Hepatocyte (in vitro differentiated cells): ENCODE measurements around the gene SYNGR3. TPM values are rescaled to one million over a fixed set of nuclear protein-coding genes. Genes with fewer than 3 reads are reported as not detected.

Source experiments
- DNase-seq: peaks from one replicate; pipeline ENCODE4 v3.0.0-alpha.2; 2016; ENCODE audit warnings: low spot score
- H2AFZ ChIP-seq: fragments of 200-600 bp; sonication (generic); 2 replicates; pipeline ENCODE4 v1.6.0; 2016; ENCODE audit warnings: antibody characterized with exemption, mild to moderate bottlenecking
- H3K27ac ChIP-seq: fragments of 200-600 bp; sonication (generic); 2 replicates; pipeline ENCODE4 v1.5.1; 2016; ENCODE audit warnings: mild to moderate bottlenecking
- H3K27me3 ChIP-seq: fragments of 200-600 bp; sonication (generic); 2 replicates; pipeline ENCODE4 v1.6.1; 2016
- H3K36me3 ChIP-seq: fragments of 200-600 bp; sonication (generic); replicated peaks from 2 replicates; pipeline ENCODE4 v1.5.1; 2016; ENCODE audit warnings: low read depth; ENCODE audit not compliant: insufficient read depth
- H3K4me1 ChIP-seq: fragments of 200-600 bp; sonication (generic); 2 replicates; pipeline ENCODE4 v1.5.1; 2016; ENCODE audit warnings: mild to moderate bottlenecking, moderate library complexity; ENCODE audit not compliant: insufficient read depth
- H3K4me2 ChIP-seq: fragments of 200-600 bp; sonication (generic); 2 replicates; pipeline ENCODE4 v1.6.0; 2016
- H3K4me3 ChIP-seq: fragments of 200-600 bp; sonication (generic); 2 replicates; pipeline ENCODE4 v1.5.1; 2016; ENCODE audit warnings: mild to moderate bottlenecking
- H3K79me2 ChIP-seq: fragments of 200-600 bp; sonication (generic); 2 replicates; pipeline ENCODE4 v1.6.0; 2017; ENCODE audit warnings: mild to moderate bottlenecking
- H3K9me2 ChIP-seq: fragments of 200-600 bp; sonication (generic); replicated peaks from 2 replicates; pipeline ENCODE4 v1.6.0; 2017; ENCODE audit warnings: mild to moderate bottlenecking; ENCODE audit not compliant: insufficient read depth
- H3K9me3 ChIP-seq: fragments of 200-600 bp; sonication (generic); 2 replicates; pipeline ENCODE4 v1.5.1; 2016; ENCODE audit warnings: low read depth, mild to moderate bottlenecking
- H4K20me1 ChIP-seq: fragments of 200-600 bp; sonication (generic); 2 replicates; pipeline ENCODE4 v1.6.0; 2016; ENCODE audit warnings: mild to moderate bottlenecking; ENCODE audit not compliant: insufficient read depth, poor library complexity, severe bottlenecking
- CTCF ChIP-seq: fragments of 200-600 bp; sonication (generic); IDR thresholded peaks from 2 replicates; pipeline ENCODE4 v1.5.1; 2016; ENCODE audit warnings: antibody characterized with exemption, mild to moderate bottlenecking; ENCODE audit not compliant: poor library complexity
- EZH2 ChIP-seq: fragments of 200-600 bp; sonication (generic); IDR thresholded peaks from 2 replicates; pipeline ENCODE4 v1.6.1; 2016; ENCODE audit warnings: antibody characterized with exemption, mild to moderate bottlenecking, borderline replicate concordance
- EZH2phosphoT487 ChIP-seq: fragments of 200-600 bp; sonication (generic); IDR thresholded peaks from one replicate; pipeline ENCODE4 v1.6.1; 2018; ENCODE audit warnings: antibody characterized with exemption, mild to moderate bottlenecking, low read depth, moderate library complexity; ENCODE audit not compliant: unreplicated experiment, severe bottlenecking
- WGBS: methylation state at CpG from one replicate; pipeline ENCODE4 v1.1.6; 2016; ENCODE audit warnings: low lambda C conversion rate; ENCODE audit errors: missing lambda C conversion rate; 5-methylcytosine and 5-hydroxymethylcytosine counted together
- polyA plus RNA-seq: library from polyadenylated mRNA; unstranded; fragments of >200 nt; fragmentation: Nextera tagmentation; extraction: Ambion mirVana; gene quantifications from 2 replicates; pipeline ENCODE4 v1.2.1, GENCODE V29; 2016
- total RNA-seq: library from RNA; depleted of rRNA; stranded (reverse); fragments of >200 nt; gene quantifications from 2 replicates; pipeline ENCODE4 v1.2.3, GENCODE V29; 2014

The SYNGR3 gene
- total and polyA plus RNA-seq, 2 experiments from 2014 or later: 2.2 to 2.5 TPM

GRCh38 chr16:2019518-2019920 is 29.7 kb downstream of the SYNGR3 start, which contains the start of gene NPW:
NPW (plus strand) TSS chr16:2019785.
- 14% methylated on average over 15 of the region's 33 CpGs for WGBS
- Histone ChIP-seq H4K20me1 (no peaks in the 10 kb centered on the region), H3K9me2 (no peaks in the 10 kb centered on the region), H2AFZ (no peak within 1 kb of the TSS), H3K27me3 (peaks cover 21% of the 10 kb centered on the region), H3K4me1 (peaks cover 32% of the 10 kb centered on the region), H3K4me2 (peak within 1 kb of the TSS; percentile 80), H3K4me3 (no peak within 1 kb of the TSS), H3K27ac (no peak within 1 kb of the TSS), H3K36me3 (no peaks in the 10 kb centered on the region), H3K9me3 (no peaks in the 10 kb centered on the region), H3K79me2 (no peaks in the 10 kb centered on the region)
- DNase-seq: no peak
- TF ChIP-seq CTCF: no peak
- no peak for TF ChIP-seq EZH2phosphoT487
- no peak for TF ChIP-seq EZH2

GRCh38 chr16:2019921-2020831 is 30.4 kb downstream of the SYNGR3 start:
- Histone ChIP-seq H3K4me2 (peak overlapping the region; percentile 80), H3K9me3 (no peaks in the 10 kb centered on the region), H4K20me1 (no peaks in the 10 kb centered on the region), H3K27ac (no peak overlapping the region), H3K4me3 (no peak overlapping the region), H2AFZ (no peak overlapping the region), H3K36me3 (no peaks in the 10 kb centered on the region), H3K4me1 (peaks cover 28% of the 10 kb centered on the region), H3K27me3 (peaks cover 21% of the 10 kb centered on the region), H3K9me2 (no peaks in the 10 kb centered on the region), H3K79me2 (no peaks in the 10 kb centered on the region)
- TF ChIP-seq CTCF (no peak), EZH2 (no peak), EZH2phosphoT487 (no peak)
- peak; percentile 48 for DNase-seq
- 3% methylated on average over 56 of the region's 96 CpGs for WGBS

GRCh38 chr16:2022723-2023091 is 32.9 kb downstream of the SYNGR3 start:
- H3K4me1 ChIP-seq: peaks cover 36% of the 10 kb centered on the region
- peak; percentile 69 for DNase-seq
- H4K20me1 ChIP-seq: peaks cover 3% of the 10 kb centered on the region
- peak overlapping the region; percentile 15 for H3K27ac ChIP-seq
- peaks cover 8% of the 10 kb centered on the region for H3K79me2 ChIP-seq
- peaks cover 21% of the 10 kb centered on the region for H3K27me3 ChIP-seq
- H3K36me3 ChIP-seq: no peaks in the 10 kb centered on the region
- 4% methylated on average over 13 of the region's 14 CpGs for WGBS
- H3K4me3 ChIP-seq: no peak overlapping the region
- no peaks in the 10 kb centered on the region for H3K9me3 ChIP-seq
- H2AFZ ChIP-seq: peak overlapping the region; percentile 60
- TF ChIP-seq CTCF: no peak
- H3K9me2 ChIP-seq: no peaks in the 10 kb centered on the region
- peak overlapping the region; percentile 80 for H3K4me2 ChIP-seq
